Measurements from ENCODE around the gene PGAP2.

Gene PGAP2

GRCh38 chr11:3854977-3855807 lies 46.8 kb downstream of the PGAP2 start, which contains the start of gene STIM1 (continued):
- TF ChIP-seq OSR2 (tag by site-specific recombination; IDR thresholded peaks at IDR 0.05): no peak
- TF ChIP-seq ZNF626 (tag by site-specific recombination; IDR thresholded peaks at IDR 0.05): no peak
- TF ChIP-seq GFI1B (tag by site-specific recombination; IDR thresholded peaks at IDR 0.05): no peak
- peak; percentile 37; the same call in 1 of the 2 replicates for TF ChIP-seq SP7 (tag by site-specific recombination; IDR thresholded peaks at IDR 0.05)
- TF ChIP-seq ZNF341 (tag by site-specific recombination; IDR thresholded peaks at IDR 0.05; ENCODE audit: low read depth): no peak
- no peak for TF ChIP-seq SCRT2 (tag by site-specific recombination; IDR thresholded peaks at IDR 0.05)
- TF ChIP-seq ZBTB7A (tag by site-specific recombination; IDR thresholded peaks at IDR 0.05; ENCODE audit: low read depth): no peak
- TF ChIP-seq ZNF521 (tag by site-specific recombination; IDR thresholded peaks at IDR 0.05): no peak
- peak; percentile 93 for TF ChIP-seq PATZ1 (tag by site-specific recombination; IDR thresholded peaks at IDR 0.05)
- 0 out of 2 replicates have a peak, but pooled peaks have one; percentile 9 for TF ChIP-seq TRIM28 (IDR thresholded peaks at IDR 0.05; ENCODE audit: borderline replicate concordance, low read length)
- no peak for TF ChIP-seq TSHZ1 (tag by site-specific recombination; IDR thresholded peaks at IDR 0.05; ENCODE audit: borderline replicate concordance)
- no peak for TF ChIP-seq MEIS1 (CRISPR knock-in tag; IDR thresholded peaks at IDR 0.05; ENCODE audit: borderline replicate concordance)
- TF ChIP-seq ZBTB6 (tag by site-specific recombination; IDR thresholded peaks at IDR 0.05): peak; percentile 50; the same call in 1 of the 2 replicates
- no peak for TF ChIP-seq ZNF830 (tag by site-specific recombination; IDR thresholded peaks at IDR 0.05; ENCODE audit: low read depth)
- TF ChIP-seq ZNF221 (tag by site-specific recombination; IDR thresholded peaks at IDR 0.05; ENCODE audit: borderline replicate concordance): no peak
- peak; percentile 32; the same call in 1 of the 2 replicates for TF ChIP-seq ZNF394 (tag by site-specific recombination; IDR thresholded peaks at IDR 0.05; ENCODE audit: borderline replicate concordance)
- TF ChIP-seq ZNF501 (tag by site-specific recombination; IDR thresholded peaks at IDR 0.05): peak; percentile 47; the same call in 1 of the 2 replicates
- TF ChIP-seq KLF1 (tag by site-specific recombination; IDR thresholded peaks at IDR 0.05): peak; percentile 46; the same call in 1 of the 2 replicates
- TF ChIP-seq GLIS2 (tag by site-specific recombination; IDR thresholded peaks at IDR 0.05): peak; percentile 56
- peak; percentile 79; the same call in 1 of the 2 replicates for TF ChIP-seq ZNF777 (tag by site-specific recombination; IDR thresholded peaks at IDR 0.05; ENCODE audit: borderline replicate concordance)
- peak; percentile 36 for TF ChIP-seq ZIC2 (tag by site-specific recombination; IDR thresholded peaks at IDR 0.05)
- TF ChIP-seq ZBTB1 (tag by site-specific recombination; IDR thresholded peaks at IDR 0.05): no peak
- peak; percentile 53; the same call in 1 of the 2 replicates for TF ChIP-seq ZFHX2 (tag by site-specific recombination; conservative IDR thresholded peaks at IDR 0.05)
- TF ChIP-seq ZNF624 (tag by site-specific recombination; IDR thresholded peaks at IDR 0.05): no peak
- no peak for TF ChIP-seq ZNF202 (tag by site-specific recombination; IDR thresholded peaks at IDR 0.05; ENCODE audit: borderline replicate concordance)
- no peak for TF ChIP-seq ZBTB10 (tag by site-specific recombination; IDR thresholded peaks at IDR 0.05)
- TF ChIP-seq ZNF311 (tag by site-specific recombination; IDR thresholded peaks at IDR 0.05; ENCODE audit: borderline replicate concordance): no peak
- no peak for TF ChIP-seq ZNF133 (tag by site-specific recombination; IDR thresholded peaks at IDR 0.05)
- TF ChIP-seq ZNF175 (tag by site-specific recombination; IDR thresholded peaks at IDR 0.05): no peak
- 0 out of 2 replicates have a peak, but pooled peaks have one; percentile 33 for TF ChIP-seq IKZF3 (tag by site-specific recombination; IDR thresholded peaks at IDR 0.05)
- TF ChIP-seq ZNF707 (tag by site-specific recombination; IDR thresholded peaks at IDR 0.05): no peak
